ENCODE data around the gene LRCOL1. TPM values are rescaled to one million over a fixed set of nuclear protein-coding genes. Genes with fewer than 3 reads are reported as not detected.

The LRCOL1 gene
- total RNA-seq = not detected

GRCh38 chr12:132610051-132610759, at the start of gene LRCOL1:
TSS of gene LRCOL1 (minus strand) at chr12:132610582. CDS start at chr12:132606251, 4,331 bp downstream.
- DNase-seq = no peak

DNA sequence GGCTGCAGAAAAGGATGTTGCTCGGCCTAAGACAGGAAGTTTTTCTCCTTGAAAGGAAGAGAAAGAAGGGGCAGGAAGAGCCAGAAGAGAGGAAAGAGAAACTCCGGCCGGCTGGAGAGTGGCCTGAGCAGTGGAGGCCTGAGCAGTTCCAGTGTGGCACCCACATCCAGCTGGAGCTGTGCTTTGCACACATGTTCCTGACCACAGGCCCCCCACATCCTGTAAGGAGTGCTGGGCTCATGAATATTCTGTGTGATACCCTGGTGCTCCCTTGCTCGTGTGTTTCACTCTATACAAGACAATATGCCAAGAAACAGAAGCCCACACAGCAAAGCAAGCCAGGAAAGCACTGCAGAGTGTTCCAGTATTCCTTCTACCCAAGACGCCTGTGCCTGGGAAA, 49.7 kb upstream of the LRCOL1 start:
- no peak for DNase-seq

- DNase-seq = no peak
Observed at GRCh38 chr12:132659146-132659545, 48.8 kb upstream of the LRCOL1 start.

GRCh38 chr12:132658149-132658894, 47.9 kb upstream of the LRCOL1 start:
- DNase-seq = peak; percentile 4

DNA sequence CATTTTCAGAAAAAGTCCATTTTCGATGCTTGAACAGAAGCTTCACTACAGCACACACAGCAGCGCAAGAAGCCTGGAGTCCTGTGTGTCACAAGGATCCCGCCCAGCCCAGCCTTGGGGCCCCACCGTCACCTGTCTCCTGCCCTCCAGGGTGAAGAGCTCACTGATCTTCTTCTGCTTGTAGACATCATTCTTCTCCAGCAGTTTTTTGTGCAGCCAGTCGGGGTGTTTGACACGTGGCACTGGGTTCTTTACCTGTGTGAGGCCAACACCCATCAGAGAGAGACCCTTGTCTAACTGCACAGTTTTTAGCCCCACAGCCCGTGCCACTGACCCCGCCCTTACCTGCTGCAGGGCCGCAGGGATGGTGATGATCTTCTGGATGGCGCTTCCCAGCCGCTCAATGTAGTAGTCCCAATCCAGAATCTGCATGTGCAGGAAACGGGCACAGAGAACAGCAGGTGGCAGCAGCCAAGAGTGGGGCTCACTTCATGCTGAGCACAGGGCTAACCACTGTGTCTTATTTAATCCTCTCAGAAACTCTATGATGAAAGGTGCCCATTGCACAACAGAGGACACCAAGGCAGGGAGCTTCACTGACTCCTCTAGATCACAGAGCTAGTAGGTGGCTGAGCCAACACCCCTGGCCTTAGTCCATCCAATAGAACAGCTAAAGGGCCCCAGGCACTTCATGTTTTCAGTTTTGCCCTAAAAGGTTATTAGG, 46.8 kb upstream of the LRCOL1 start:
- DNase-seq = no peak

DNA sequence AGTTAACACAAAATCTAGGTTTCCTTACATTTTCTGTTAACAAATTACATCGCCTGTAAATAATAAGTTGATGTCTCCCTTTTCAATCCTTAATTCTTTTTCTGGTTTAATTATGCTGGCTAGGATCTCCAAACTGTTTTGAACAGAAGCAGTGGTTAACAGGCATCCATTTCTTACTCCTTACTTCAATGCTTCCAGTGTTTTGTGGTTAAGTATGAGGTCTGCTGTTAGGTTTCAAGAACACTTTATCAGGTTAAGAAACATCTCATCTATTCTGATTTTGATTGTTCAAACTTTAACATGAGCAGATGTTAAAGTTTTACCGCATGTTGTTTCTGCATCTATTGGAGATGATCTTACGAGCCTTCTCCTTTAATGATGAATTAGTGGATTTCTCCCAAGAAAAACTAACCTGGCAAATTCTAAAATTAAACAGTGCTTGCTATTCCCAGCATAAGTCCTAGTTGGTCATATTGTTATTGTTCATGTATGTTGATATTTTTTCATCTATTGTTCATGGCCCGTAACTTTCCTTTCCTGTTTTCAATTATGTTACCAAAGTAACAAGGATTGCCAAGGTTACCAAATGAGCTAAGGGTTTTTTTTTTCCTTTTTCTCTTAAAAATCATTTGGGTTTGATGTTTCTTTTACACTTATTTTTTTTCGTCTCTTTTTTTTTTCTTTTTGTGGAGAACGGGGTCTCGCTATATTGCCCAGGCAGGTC, 43.3 kb upstream of the LRCOL1 start:
- DNase-seq = peak; percentile 24

GRCh38 chr12:132651444-132652100, 41.2 kb upstream of the LRCOL1 start:
- DNase-seq = no peak

DNA sequence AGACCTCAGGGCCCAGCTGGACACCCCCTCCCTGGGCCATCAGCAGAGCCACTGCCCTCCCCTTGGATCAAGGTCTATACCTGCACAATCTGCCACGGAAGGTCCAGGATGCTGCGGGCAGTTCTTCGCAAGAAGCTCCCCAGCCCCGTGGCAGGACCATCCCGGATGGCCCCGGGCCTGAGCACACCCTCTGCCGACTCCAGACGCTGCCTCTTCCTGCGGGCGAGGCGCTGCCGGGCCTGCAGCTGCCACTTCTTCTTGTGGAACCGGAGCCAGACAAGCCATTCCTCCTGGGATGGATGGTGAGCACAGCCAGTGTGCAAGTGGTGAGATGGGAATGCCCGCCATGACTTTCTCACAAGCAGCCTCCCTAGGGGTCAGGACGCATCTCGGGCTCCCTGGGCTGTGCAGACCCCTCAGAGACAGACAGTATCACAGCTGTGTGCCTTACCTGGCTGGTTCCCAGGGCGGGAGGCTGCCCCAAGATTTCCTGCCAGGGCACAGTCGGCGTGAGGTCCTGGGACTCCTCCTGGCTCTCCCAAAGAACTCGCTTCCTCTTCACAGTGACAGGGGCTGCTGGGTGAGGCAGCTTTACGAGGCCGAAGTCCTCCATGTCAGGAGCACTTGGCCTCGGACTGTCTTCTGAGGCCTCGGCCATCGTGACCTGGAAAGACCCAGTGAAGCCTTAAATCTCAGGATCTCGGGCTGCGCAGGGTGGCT, 39.0 kb upstream of the LRCOL1 start:
- no peak for DNase-seq

DNA sequence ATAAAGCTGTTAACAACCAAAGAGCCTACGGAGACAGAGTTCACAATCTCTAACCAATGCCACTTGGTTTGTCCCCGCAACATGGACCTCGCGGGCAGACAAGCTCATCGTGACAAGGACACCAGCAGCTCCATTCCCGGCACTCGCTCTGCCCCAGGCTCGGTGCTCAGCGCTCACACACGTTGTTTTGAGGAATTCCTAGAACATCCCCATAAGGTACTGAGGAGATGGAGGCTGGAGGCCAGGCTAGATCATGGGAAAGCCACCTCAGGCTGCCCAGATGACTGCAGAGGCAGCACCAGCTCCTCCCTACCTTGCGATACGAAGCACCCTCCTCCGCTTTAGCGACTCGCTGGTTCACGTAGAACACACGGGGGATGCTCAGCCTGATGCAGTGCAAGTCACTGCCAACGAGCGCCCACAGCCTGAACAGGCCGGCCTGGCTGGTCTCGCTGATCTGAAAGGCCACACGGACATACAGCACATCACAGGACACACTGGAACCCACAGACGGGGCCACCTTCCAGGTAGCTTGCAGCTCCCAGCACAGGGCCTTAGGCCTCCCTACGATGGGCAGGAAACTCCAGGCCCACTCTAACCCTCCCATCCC, 38.3 kb upstream of the LRCOL1 start:
- DNase-seq = no peak

- no peak for DNase-seq
Observed at GRCh38 chr12:132647858-132648257, 37.5 kb upstream of the LRCOL1 start.

DNA sequence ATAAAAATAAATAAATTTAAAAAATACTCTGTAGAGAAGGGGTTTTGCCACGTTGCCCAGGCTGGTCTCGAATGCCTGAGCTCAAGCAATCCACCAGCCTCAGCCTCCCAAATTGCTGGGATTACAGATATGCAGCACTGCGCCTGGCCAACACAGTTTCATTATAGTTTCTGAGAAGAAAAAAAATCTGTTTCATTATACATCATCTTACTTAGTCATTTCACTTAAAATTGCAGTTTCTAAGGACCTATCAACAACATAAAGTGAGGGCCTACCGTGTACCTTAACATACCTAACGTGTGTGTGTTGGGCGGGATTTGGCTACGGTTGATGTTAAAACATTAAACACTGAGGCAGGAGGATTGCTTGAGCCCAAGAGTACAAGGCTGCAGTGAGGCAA, 36.5 kb upstream of the LRCOL1 start:
- DNase-seq = no peak

DNA sequence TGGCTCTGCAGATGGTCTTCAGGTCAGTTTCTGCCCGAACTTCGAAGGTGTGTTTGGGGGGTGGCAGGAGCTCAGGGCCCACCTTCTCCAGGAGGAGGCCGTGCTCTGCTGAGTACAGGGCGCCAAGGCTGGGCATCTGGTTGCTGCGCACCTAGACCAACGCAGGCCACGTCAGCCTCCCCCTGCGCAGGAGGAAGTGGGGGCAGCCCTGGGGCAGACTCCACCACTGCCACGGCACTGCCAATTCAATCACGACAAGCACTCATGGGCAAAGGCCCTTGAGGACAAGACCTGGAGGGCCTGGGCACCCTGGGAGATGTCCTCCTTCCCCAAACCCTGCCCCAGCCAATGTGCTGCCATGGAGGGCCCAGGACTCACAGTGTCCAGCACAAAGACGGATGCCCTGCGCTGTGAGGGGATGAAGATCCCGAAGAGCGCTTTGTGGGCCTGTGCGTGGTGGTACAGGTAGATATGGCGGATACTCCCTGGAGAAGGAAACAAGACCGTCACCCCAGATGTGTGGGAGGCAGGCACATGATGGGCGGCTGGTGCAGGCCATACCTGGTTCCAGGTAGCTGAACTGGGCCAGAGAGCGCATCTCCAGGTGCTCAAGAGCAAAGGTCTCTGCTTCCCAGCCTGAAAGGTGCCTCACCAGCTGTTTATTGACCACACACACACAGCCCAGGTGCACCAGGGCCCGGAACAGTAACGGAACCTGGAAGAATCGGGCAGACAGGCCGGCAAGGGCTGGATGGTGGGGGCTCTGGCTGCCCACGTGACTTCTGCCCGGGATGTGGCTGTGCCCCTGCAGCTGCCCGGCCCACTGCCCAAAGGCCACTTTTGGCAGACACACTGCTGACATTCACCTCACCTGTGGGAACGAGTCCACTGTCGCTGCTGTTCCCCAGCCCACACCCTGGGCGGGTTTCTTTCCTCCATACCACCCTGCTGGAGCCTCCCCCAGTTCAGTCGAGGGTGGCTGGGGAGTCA, 32.8 kb upstream of the LRCOL1 start:
- DNase-seq = no peak

GRCh38 chr12:132641811-132642650, 31.6 kb upstream of the LRCOL1 start:
- DNase-seq = no peak

GRCh38 chr12:132640936-132641335, 30.6 kb upstream of the LRCOL1 start:
- DNase-seq = no peak

DNA sequence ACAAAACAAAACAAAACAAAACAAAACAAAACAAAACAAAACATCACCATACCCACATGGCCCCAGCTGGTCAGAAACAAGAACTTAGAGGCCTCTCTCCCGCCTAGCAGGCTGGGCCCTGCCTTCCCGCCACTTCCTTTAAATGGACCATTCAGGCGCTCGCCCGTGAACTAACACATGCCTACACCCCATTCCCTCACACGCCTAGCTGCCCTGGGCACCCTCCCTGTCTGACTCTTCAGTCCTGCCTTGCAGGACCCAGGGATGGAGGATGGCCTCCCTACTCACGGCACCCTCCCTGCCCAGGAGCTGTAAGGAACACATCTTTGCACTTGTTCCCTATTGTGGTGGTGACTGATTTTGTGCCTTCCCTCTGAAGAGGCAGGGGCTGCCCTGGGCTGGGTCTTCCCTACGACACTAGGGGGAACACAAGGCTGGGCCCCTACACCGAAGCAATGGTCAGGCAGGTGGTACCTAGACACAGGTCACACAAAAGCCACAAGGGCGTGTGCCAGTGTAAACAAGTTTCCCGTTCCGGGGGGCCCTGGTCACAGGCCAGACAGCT, 29.7 kb upstream of the LRCOL1 start:
- no peak for DNase-seq

DNA sequence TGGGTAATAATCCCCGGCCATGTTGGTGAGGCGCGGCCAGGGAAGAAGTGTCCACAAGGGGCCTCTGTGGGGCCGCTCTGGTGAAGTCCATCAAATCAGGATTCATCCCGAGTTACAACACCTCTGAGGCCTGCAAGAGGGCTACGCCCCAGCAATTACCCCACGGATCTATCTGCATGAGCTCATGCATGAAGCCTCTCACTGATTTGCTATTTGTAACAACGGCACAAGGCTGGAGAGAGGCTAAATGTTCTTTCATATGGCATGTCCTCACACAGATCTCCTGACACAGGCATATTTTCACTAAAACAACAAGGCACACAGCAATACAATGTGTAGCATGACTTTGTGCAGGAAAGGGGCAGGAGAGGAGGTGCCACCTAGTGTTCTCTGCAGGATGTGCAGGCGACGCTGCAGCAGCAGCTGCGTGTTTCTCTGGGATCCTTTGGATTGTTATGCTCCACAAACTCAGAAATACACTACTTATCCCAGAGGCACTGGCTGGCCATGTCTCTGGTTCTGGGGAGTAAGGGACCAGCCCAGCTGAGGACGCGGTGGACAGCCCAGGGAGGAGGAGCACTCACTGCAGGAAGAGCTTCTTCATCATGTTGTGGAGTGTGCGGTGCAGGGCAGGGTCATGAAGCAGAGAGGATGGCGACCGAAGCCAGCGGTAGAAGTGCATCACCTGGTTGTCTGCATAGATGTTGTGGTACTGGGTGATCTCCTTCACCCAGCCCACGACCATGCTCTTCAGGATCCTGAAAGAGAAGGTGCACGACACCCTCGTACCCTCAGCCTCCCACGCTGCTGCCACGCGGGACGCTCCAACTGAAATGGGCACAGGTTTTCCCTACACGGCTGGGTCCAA, 28.4 kb upstream of the LRCOL1 start:
- DNase-seq = no peak

GRCh38 chr12:132637811-132638210, 27.4 kb upstream of the LRCOL1 start:
- DNase-seq = no peak

Data from skin of body (tissue), 2 donors.